KBM-7 (cell line): Measurements from ENCODE around the gene ORC1.
"Not testable (repeated sequence)": the region's sequence is repeated elsewhere in the genome, so short reads cannot be mapped to it uniquely, and the experiment has no call there.

ENCODE experiments used
- DNase-seq: peaks from one replicate; pipeline ENCODE4 v3.0.0-alpha.2; 2015
- in situ Hi-C: fragments of 300-500 bp; cut with MboI; formaldehyde crosslinking; loops from 2 replicates; pipeline ENCODE4 v1.14.3; 2020; ENCODE audit warnings: low sequenced_read_pairs, low pct_unique_long_range_greater_than_20kb, mixed read lengths

Gene ORC1

DNA sequence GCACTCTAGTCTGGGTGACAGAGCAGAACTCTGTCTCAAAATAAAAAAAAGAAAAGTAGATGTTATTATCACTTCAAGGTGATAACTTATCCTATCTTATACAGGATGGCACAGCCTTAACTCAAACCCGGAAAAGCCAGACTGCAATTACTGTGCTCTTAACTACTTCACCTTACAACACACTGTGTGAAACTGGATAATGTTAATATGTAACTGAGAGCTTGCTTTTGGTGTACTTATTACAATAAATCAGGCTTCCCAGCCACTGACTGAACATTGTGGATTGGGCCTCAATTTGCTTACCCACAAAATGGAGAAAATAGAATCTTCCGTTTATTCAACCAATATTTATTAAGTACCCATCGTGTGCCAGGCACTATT is 1.4 kb downstream of the ORC1 start:
- no peak for DNase-seq
- in situ Hi-C loops: loop anchor here (25.0 kb wide), 1 partner anchor 284 kb away; the partner anchor contains the start of gene COA7

DNA sequence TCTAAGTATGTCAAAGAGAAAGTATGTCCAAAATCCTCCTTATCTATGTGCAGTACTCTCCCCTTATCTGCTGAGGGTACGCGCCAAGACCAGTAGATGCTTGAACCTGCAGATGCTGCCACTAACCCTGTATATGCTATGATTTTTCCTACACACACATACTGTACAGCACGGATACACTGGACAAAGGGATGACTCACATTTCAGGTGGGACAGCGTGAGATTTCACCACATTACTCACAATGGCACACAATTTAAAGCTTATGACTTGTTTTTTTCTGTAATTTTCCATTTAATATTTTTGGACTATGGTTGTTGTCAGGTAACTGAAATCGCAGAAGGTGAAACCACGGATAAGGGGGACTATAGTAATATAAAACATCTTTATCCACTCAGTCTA is 4.1 kb downstream of the ORC1 start:
- in situ Hi-C loops: loop anchor here (25.0 kb wide), 1 partner anchor 287 kb away; the partner anchor contains the start of gene COA7
- no peak for DNase-seq

DNA sequence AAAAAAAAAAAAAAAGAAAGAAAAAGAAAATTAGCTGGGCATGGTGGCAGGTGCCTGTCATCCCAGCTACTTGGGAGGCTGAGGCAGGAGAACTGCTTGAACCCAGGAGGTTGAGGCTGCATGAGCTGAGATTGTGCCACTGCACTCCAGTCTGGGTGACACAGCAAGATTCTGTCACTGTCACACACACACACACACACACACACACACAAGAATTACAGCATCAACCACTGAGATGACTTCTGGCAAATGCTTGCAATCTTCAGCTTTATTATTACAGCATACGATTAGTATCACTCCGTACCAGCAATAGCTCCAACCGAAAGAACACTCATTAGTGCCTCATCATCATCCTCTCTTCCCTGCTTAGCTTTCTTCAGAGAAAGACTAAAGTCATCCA is 4.6 kb downstream of the ORC1 start:
- no peak for DNase-seq
- in situ Hi-C loops: loop anchor here (25.0 kb wide), 1 partner anchor 288 kb away; the partner anchor contains the start of gene COA7

DNA sequence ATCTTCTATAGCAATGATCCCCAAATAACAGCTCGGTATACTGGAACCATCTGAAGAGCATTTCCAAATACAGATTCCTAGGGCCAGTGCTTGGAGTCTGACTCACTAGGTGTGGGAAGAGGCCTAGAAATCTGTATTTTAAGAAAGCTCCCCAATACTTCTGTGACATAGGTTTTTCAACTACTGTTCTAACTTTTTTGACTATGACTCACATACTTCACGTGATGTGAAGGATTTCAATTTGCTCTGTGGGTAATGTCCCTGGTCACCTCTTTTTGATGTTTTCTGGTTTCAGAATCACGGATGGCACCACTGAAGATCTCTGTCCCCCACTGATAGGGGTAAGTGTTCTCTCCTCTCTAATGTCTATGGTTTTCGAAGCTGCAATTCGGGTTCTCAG is 11.0 kb downstream of the ORC1 start:
- DNase-seq: no peak
- in situ Hi-C loops: no loop called here

DNA sequence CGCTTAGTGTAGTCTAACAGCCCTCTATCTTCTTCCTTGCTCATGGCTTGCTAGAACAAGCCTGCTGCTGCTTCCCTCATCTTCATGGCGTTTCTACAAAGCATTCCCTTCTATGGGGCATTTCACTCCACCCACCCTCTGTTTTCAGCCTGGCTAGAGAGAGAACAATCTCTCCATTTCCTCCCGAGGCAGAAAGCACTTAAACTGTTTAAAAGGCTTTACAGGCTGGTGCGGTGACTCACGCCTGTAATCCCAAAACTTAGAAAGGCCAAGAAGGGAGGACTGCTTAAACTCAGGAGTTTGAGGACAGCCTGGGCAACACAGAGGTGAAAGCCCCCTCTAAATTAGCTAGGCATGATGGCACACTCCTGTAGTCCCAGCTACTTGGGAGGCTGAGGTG is 17.8 kb downstream of the ORC1 start:
- in situ Hi-C loops: no loop called here
- no peak for DNase-seq

DNA sequence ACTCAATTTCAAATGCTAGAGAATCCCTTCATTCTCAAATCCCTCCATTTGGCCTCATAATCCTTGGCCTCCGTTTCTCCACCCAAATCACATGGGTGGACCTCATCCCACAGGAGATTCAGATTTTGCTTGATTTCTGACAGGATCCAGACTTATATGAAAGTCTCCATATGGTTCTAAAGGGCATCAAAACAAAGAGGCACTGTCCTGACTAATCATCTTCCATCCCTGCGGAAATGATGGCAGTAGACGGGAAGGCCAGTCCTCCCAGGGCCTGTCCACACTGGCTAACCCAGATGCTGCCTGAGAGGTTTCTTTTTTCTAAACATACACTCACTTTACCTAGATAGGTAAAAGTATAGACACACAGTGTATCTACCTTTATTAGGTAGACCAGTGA is 18.8 kb downstream of the ORC1 start:
- in situ Hi-C loops: no loop called here

DNA sequence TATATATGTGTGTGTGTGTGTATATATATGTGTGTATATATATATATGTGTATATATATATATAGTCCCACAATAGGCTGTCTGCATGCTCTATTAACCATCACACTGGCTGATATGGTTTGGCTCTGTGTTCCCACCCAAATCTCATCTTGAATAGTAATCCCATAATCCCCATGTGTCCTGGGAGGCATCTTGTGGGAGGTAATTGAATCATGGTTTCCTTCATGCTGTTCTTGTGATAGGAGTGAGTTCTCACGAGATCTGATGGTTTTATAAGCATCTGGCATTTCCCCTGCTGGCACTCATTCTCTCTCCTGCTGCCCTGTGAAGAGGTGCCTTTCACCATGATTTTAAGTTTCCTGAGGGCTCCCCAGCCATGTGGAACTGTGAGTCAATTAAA is 34.4 kb downstream of the ORC1 start:
- DNase-seq, in situ Hi-C loops: not testable (repeated sequence)

More for the DNA sequence above, 18.8 kb downstream of the ORC1 start:
- no peak for DNase-seq

DNA sequence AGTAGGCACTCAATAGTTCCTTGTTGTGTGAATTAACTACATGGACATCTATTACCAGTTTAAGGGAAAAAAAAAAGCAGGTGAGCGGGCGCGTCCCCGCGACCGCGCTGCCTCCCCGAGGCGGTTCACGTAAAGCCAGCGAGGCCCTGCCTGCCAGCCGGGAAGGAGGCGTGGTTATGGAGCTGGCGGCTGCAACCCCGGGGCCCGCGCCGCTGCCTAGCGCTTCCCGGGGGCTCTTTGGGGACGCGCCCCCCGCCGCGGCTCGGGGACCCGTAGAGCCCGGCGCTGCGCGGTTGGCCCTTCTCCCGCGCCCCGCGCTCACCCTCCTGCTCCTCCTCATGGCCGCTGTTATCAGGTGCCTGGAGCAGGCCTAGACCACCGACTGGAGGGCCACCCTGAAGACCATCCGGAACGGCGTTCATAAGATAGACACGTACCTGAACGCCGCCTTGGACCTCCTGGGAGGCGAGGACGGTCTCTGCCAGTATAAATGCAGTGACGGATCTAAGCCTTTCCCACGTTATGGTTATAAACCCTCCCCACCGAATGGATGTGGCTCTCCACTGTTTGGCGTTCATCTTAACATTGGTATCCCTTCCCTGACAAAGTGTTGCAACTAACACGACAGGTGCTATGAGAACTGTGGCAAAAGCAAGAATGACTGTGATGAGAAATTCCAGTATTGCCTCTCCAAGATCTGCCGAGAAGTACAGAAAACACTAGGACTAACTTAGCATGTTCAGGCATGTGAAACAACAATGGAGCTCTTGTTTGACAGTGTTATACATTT is 35.6 kb downstream of the ORC1 start:
- in situ Hi-C loops: no loop called here
- peak; percentile 74 for DNase-seq

DNA sequence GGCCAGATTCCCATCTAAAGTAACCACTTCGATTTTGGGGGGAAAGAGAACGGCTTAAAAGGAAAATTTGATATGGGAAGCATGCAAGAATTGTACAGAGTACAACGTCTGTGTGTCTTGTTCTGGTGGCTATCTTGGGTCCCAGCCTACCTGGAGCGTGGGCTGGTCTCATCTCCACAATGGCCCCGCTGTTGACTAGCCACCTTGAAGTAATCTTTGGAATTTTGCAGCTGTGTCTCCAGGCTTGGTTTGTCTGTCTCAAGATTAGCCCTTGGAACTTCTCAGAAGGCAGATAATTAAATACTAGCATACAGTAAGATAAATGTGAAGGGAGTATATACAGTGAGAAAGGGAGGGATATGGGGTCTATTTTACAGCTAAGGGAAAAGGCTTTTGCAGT is 37.0 kb downstream of the ORC1 start:
- in situ Hi-C loops: no loop called here

DNA sequence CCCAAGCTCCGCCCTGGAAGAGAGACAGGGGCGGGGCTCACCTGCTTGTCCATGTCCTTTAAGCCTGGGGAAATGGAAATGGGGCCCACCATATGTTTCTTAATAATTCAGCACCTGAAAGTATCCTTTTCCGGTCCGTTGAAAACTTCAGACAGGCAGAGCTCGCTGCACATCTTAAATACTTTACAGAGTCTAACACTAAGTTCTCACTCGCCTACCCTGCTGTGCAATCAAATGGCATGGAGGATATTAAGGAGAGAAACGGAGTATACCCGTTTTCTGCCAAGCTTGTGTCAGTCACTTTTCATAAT is 37.8 kb downstream of the ORC1 start:
- no peak for DNase-seq
- in situ Hi-C loops: no loop called here

More for the DNA sequence above, 37.0 kb downstream of the ORC1 start:
- DNase-seq: no peak

DNA sequence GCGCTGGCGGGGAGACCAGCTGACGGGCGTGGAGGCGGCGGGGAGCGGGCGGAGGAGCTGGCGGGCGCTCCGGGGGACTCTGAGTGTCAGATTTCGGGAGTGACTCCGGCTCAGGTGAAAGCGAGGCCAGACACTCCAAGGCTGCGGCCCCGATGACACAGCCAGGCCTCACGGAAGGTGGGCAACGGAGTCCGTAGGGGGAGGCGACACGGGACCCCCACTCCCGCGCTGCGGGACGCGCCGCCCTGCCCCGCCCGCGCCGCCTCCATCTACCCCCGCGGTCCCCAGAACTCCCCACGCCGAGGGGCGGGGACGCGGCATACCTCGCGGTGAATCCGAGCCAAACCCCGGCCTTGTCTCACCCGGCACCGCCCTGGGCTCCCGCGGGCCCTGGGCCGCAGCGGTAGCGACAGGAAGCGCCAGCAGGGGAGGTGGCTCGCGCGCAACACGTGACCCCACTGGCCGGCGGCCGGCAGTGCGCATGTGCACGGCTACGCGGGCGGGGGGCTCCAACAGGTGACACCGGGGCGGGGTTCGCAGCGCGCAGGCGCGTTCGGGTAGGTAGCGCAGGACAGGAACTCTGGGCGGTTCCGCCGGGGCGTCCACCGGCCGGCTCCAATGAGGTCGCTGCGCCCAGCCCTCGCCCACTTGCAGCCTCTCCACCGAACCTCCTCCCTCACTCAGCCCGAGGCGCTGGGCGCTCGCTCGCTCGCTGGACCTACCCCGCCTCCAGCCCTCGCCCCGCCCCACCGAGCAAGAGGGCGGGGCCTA is 38.3 kb downstream of the ORC1 start, which contains the start of gene CC2D1B:
TSS of gene CC2D1B (minus strand) at position 460 of the 771 bp plus-strand sequence. CDS start 1,585 bp downstream, outside the sequence.
- peak; percentile 99 for DNase-seq
- in situ Hi-C loops: no loop called here

DNA sequence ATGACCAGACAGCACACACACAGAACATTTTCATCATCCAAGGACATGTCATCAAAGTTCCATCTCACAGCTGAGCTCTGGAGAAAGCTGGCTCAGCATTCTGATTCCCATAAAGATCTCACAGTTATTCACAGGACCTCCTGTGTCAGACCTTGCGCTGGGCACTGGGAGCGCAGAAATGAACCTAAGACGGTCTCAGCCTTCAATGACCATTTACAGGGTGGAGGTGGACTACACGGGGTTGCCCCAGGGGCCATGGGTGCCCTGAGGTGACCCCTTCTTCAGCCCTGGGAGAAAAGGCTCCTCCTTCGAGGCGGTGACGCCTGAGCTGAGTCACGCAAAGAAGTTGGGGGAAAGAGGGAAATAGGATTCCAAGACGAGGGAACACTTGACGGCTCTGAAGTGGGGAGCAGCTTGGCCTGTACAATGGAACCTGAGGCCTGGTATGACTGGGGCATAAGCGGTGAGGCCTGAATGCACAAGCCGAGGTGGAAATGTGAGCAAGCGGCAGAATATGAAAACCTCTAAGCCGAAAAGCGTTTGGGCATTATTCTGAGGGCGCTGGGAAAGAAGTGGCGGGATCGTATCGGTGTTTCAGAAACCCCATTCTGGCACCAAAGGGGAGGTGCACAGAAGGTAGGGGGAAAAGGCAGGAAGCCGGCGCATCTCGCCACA is 39.0 kb downstream of the ORC1 start:
- in situ Hi-C loops: no loop called here
- DNase-seq: peak; percentile 44

DNA sequence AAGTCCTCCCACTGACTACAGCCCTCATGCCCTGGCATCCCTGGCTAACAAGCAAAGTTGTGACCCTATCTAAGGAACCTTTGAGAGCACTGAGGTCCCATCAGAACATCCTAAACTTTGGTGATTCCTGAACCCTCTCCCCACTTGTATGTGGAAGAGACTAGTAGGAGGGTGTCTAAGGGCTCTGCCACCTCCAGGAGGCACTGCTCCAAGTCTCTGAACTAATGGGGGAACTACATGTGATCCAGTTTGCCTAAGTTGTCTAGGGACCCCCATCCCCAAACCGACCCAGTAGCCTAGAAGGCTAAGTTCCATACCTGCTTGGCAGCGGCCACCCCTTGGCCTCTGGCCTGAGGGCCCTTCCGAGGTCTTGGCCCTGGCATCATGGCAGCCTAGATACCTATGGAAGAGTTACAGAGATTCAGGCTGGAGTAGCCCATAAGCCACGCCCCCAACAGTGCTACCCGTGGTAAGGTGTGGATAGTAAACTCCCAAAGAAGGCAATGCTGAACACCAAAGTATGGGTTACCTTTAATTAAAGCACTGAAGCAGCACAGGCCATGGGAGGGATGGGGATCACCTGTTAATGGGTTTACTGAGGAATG is 39.9 kb downstream of the ORC1 start:
- DNase-seq: no peak
- in situ Hi-C loops: no loop called here

DNA sequence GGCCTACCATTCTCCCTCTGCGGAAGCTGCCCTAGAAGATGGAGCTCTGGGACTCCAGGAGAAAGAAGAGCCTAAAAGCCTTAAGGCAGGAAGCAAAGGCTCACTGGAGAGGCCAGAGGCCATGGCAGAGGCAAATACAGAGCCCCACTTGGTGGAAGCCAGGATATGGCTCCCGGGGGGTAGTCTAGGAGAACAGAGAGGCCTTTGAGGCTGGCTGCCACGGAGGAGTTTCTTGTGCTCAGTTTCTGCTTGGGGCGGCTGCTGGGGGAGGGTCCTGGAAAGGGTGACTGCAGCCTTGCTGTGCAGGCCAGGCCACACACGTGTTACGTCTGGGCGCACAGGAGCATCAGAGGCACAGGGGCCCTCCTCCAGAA is 43.6 kb downstream of the ORC1 start:
- in situ Hi-C loops: no loop called here
- no peak for DNase-seq

DNA sequence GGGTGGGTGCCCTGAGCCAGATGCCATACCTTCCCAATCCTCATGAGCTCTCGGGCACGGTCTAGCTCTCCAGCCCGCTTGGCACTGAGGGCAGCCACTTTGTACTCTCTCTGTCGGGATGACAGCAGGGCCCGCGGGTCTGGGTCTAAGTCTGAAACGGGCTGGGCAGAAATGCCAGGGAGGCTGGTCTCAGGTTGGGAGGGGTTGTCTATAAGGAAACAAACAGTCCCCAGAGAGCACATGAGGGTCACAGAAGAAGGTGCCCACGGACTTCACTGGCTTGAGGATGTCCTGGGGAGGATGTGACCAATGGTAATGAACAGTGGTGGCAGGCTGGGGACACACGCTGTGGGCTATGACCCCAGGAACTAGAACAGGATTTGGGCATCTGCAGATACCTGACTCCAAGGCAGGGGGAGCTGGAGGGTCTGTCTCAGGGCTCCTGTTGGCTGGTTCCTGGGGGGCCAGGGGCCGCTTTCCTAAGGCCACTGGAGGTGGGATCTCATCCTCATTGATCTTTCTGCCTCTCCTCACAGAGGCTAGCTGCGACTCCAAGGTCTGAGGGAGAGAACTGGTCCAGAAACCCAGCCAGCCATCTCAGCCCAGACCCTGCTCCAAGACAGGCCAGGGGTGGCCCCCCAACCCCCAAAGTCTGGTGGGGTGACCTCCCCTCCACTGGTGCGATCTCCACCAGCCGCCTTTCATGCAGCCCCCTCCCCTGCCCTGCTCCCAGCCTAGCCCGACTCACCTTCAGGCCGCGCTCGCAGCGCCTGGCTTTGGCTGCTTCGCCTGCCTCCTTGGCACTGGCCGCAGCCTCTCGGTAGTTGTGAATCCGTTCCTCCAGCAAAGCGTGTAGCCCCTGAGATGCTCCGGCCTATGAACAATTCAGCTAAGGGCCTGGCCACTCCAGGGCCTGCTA is 44.3 kb downstream of the ORC1 start:
- in situ Hi-C loops: no loop called here
- DNase-seq: no peak

DNA sequence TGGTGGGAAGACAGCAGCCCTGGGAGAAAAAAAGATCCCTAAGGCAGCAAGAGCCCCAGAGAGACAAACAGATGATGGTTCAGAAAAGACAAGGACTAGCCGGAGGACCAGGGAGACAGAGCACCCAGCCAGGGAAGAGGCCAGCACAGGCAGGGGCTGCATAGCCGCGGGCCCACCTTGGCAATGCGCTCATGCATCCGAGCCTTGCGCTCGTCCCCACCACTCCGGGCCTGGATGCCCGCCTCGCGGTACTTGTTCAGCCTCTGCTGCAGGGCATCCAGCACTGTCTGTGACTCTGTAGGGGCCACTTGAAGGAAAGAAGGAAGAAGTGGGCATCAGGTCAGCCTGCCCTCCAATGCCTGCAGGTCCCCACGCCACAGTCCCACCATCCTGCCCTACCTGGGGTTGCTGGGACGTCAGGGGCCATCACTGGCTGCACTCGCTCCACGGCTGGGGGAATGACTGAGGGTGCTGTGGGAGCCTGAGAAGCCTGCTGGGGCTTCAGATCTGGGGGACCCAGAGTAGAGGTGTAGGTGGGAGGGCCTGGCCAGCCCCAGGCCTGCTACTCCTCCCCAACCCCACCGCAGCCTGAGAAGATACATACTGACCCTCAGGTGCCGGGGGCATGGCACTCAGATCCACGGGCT is 45.2 kb downstream of the ORC1 start:
- DNase-seq: no peak

DNA sequence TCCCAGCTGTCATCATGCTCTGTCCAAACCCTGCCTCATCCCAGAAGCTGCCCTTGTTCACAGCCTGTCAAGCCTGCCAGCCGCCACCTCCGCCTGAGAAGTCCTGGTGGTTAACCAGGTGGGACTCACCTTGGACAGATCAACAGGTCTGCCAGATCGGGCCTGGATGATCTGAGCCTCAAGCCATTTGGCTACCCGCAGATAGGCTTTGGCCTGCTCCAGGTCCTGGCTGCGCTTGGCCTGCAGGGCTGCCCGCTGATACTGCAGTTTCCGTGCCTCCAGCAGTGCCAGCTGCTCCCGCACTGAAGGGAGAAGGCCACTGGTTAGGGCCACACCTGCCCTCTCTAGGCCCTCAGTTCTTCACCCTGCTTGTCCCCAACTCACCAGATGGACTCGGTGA is 46.8 kb downstream of the ORC1 start:
- no peak for DNase-seq
- in situ Hi-C loops: no loop called here

More for the DNA sequence above, 45.2 kb downstream of the ORC1 start:
- in situ Hi-C loops: no loop called here

DNA sequence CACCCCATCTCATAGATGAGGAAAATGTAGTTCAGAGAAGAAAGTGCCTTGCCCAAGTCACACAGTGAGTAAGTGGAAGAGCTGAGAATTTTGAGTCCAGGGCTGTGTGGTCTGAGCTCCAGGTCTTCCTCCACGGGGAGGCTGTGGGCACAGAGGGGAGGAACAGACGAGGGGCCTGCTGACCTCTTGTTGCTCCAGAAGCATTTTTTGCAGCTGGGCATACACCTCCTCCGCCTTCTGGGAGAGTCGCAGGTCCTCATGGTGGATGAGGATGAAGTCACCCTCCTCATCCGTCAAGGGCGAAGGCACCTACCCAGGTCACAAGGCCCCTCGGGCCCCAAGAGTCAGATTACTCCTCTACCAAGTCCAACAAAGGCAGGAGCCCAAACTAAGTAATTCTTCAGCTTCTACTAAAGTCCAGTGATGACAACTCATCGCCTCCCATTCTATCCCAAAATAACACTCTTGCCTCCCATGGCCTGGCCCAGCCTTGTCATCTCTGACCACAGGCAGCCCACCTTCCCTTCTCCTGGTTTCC is 47.3 kb downstream of the ORC1 start:
- DNase-seq: no peak
- in situ Hi-C loops: no loop called here
